ENCODE results near the gene CIZ1.

GRCh38 chr9:128141604-128142003 lies 49.8 kb downstream of the CIZ1 start:
- TF ChIP-seq CTCF (IDR thresholded peaks at IDR 0.05) (no peak), ZFX (IDR thresholded peaks at IDR 0.05; ENCODE audit: borderline replicate concordance) (no peak)

Data from 22Rv1 (cell line).